Body of pancreas (tissue), 4 donors: ENCODE results near the gene STX8. TPM values are rescaled to one million over a fixed set of nuclear protein-coding genes. Genes with fewer than 3 reads are reported as not detected.
"Not testable (repeated sequence)": the region's sequence is repeated elsewhere in the genome, so short reads cannot be mapped to it uniquely, and the experiment has no call there.

Experiments
- ATAC-seq: fragments of 150-250 bp; one replicate; pipeline ENCODE4 v1.9.1; 2016
- DNase-seq, 4 donors: peaks; one replicate each; pipeline ENCODE4 v3.0.0-alpha.2; 2019
- H3K27ac ChIP-seq, 4 donors: fragments of 200-600 bp; sonication (generic); 1 replicate in 3 of 4; 2 replicates in 1 of 4; pipeline versions ENCODE4 v1.5.1 to v1.6.1; 2016 to 2019; ENCODE audit warnings: mild to moderate bottlenecking in 1 of 4, mixed read lengths in 1 of 4, moderate library complexity in 1 of 4
- H3K27me3 ChIP-seq, 2 donors: fragments of 200-600 bp; sonication (generic); one replicate each; pipeline ENCODE4 v1.6.0; 2016; ENCODE audit warnings: mild to moderate bottlenecking in 1 of 2
- H3K36me3 ChIP-seq, 2 donors: fragments of 200-600 bp; sonication (generic); replicated peaks in 1 of 2; 2 replicates each; pipeline ENCODE4 v1.5.1; 2016; ENCODE audit warnings: low read depth in 2 of 2; ENCODE audit not compliant: insufficient read depth in 1 of 2
- H3K4me1 ChIP-seq: fragments of 200-600 bp; sonication (generic); one replicate; pipeline ENCODE4 v1.6.0; 2016
- H3K4me3 ChIP-seq, 2 donors: fragments of 200-600 bp; sonication (generic); 1 replicate in 1 of 2; 2 replicates in 1 of 2; pipeline ENCODE4 v1.5.1; 2016 to 2019
- H3K9me3 ChIP-seq, 3 donors: fragments of 200-600 bp; sonication (generic); 1 replicate in 2 of 3; 2 replicates in 1 of 3; pipeline ENCODE4 v1.5.1; 2016
- CTCF ChIP-seq, 7 experiments: fragments of 450-650 bp in 4 of 7; fragments of 200-600 bp in 3 of 7; sonication (generic) in 3 of 7; IDR thresholded peaks; one replicate each; pipeline ENCODE4 v1.5.1; 2016 to 2019; ENCODE audit warnings: antibody characterized with exemption in 7 of 7
- POLR2A ChIP-seq, 3 donors: fragments of 450-650 bp; IDR thresholded peaks; one replicate each; pipeline ENCODE4 v1.6.1; 2016; ENCODE audit warnings: antibody characterized with exemption in 3 of 3, mild to moderate bottlenecking in 2 of 3
- WGBS, 2 donors: methylation state at CpG; one replicate each; pipeline ENCODE4 v1.1.5; 2017; 5-methylcytosine and 5-hydroxymethylcytosine counted together
- intact Hi-C: fragments of 100-400 bp; cut with DNase I; formaldehyde crosslinking; loops from one replicate; pipeline ENCODE4 v1.15.1; 2023
- total RNA-seq, 2 donors: library from RNA; depleted of rRNA; stranded (reverse); fragments of >200 nt; gene quantifications; one replicate each; pipeline ENCODE4 v1.1.0, GENCODE V29; 2016

STX8 gene
- total RNA-seq, 2 donors from 2014 or later: 32.2 to 37.6 TPM

- Histone ChIP-seq H3K27ac (no peak overlapping the region), H3K36me3 (no peaks in the 10 kb centered on the region), H3K27me3 (no peaks in the 10 kb centered on the region), H3K4me1 (peaks cover 18% of the 10 kb centered on the region), H3K4me3 (no peak overlapping the region), H3K9me3 (no peaks in the 10 kb centered on the region)
- DNase-seq: no peak
- WGBS, 2 donors: 92 to 94% methylated on average over 8 of the region's 8 CpGs
- TF ChIP-seq POLR2A (IDR thresholded peaks at IDR 0.05) (no peak), CTCF (IDR thresholded peaks at IDR 0.05) (no peak)
- ATAC-seq: no peak
- intact Hi-C loops: no loop called here
Observed at GRCh38 chr17:9342225-9342624, 233.4 kb downstream of the STX8 start.

GRCh38 chr17:9339958-9340357 lies 235.7 kb downstream of the STX8 start:
- Histone ChIP-seq H3K27me3 (no peaks in the 10 kb centered on the region), H3K36me3 (no peaks in the 10 kb centered on the region), H3K4me3 (no peak overlapping the region), H3K9me3 (peaks cover 0 to 4% (median 0%) of the 10 kb centered on the region in 3 donors), H3K27ac (peak overlapping the region in 3 of 4 donors; percentile 59 to 71 (median 71)), H3K4me1 (peaks cover 18% of the 10 kb centered on the region)
- no peak for TF ChIP-seq CTCF (IDR thresholded peaks at IDR 0.05)
- peak in 1 of 3 donors; percentile 8 for TF ChIP-seq POLR2A (IDR thresholded peaks at IDR 0.05)
- intact Hi-C loops: no loop called here
- DNase-seq (peak; percentile 61 to 88 (median 76)), ATAC-seq (peak; percentile 89)
- WGBS, 2 donors: 2 to 26% methylated on average over 7 of the region's 7 CpGs

- Histone ChIP-seq H3K27ac (peak overlapping the region in 3 of 4 donors; percentile 59 to 71 (median 71)), H3K4me1 (peaks cover 18% of the 10 kb centered on the region)
- ATAC-seq: peak; percentile 45
- H3K9me3 ChIP-seq, H3K4me3 ChIP-seq, H3K36me3 ChIP-seq, intact Hi-C loops, H3K27me3 ChIP-seq: not testable (repeated sequence)
- 55 to 63% methylated on average over 9 to 10 of the region's 10 CpGs for WGBS, 2 donors
- DNase-seq: peak in 1 of 4 donors; percentile 41
Observed at GRCh38 chr17:9339482-9339881, 236.1 kb downstream of the STX8 start.

- Histone ChIP-seq H3K4me1 (peaks cover 18% of the 10 kb centered on the region), H3K9me3 (peaks cover 0 to 11% (median 0%) of the 10 kb centered on the region in 3 donors), H3K4me3 (no peak overlapping the region), H3K27me3 (no peaks in the 10 kb centered on the region), H3K27ac (no peak overlapping the region), H3K36me3 (no peaks in the 10 kb centered on the region)
- intact Hi-C loops: no loop called here
- DNase-seq: no peak
- 80 to 82% methylated on average over 2 of the region's 2 CpGs for WGBS, 2 donors
- ATAC-seq: no peak
- no peak for TF ChIP-seq POLR2A (IDR thresholded peaks at IDR 0.05)
- no peak for TF ChIP-seq CTCF (IDR thresholded peaks at IDR 0.05)
Observed at GRCh38 chr17:9336817-9337216, 238.8 kb downstream of the STX8 start.

- TF ChIP-seq CTCF (IDR thresholded peaks at IDR 0.05) (no peak), POLR2A (IDR thresholded peaks at IDR 0.05) (no peak)
- Histone ChIP-seq H3K27me3 (no peaks in the 10 kb centered on the region), H3K27ac (no peak overlapping the region), H3K9me3 (peaks cover 0 to 11% (median 0%) of the 10 kb centered on the region in 3 donors), H3K36me3 (no peaks in the 10 kb centered on the region), H3K4me3 (no peak overlapping the region), H3K4me1 (peaks cover 10% of the 10 kb centered on the region)
- WGBS, 2 donors: 83 to 96% methylated on average over 10 of the region's 10 CpGs
- intact Hi-C loops: no loop called here
- ATAC-seq (no peak), DNase-seq (no peak)
Observed at GRCh38 chr17:9334536-9335446, 240.8 kb downstream of the STX8 start.
